Naive B cell (primary cell): ENCODE data around the gene FILIP1. TPM values are rescaled to one million over a fixed set of nuclear protein-coding genes. Genes with fewer than 3 reads are reported as not detected.

Experiments used
- ATAC-seq, 2 donors: fragments of 150-1000 bp; cut with Tn5 transposase; 2 replicates each; pipeline ENCODE4 v1.10.0; 2021; ENCODE audit warnings: low read depth in 2 of 2, mild to moderate bottlenecking in 2 of 2, moderate library complexity in 2 of 2
- DNase-seq: peaks from one replicate; pipeline ENCODE4 v3.0.0; 2022
- H3K27ac Mint-ChIP-seq, 6 donors: one replicate each; pipeline ENCODE4 v1.8.0; 2020 to 2022; ENCODE audit warnings: mild to moderate bottlenecking in 6 of 6, mixed read lengths in 6 of 6, moderate library complexity in 5 of 6, inconsistent platforms in 2 of 6
- H3K27me3 Mint-ChIP-seq, 3 donors: one replicate each; pipeline ENCODE4 v1.8.0; 2021 to 2022; ENCODE audit warnings: mixed read lengths in 3 of 3, mild to moderate bottlenecking in 1 of 3
- H3K36me3 Mint-ChIP-seq, 2 donors: one replicate each; pipeline ENCODE4 v1.8.0; 2020 to 2022; ENCODE audit warnings: mixed read lengths in 2 of 2, inconsistent platforms in 1 of 2, mild to moderate bottlenecking in 1 of 2
- H3K4me1 Mint-ChIP-seq, 3 donors: one replicate each; pipeline ENCODE4 v1.8.0; 2020 to 2022; ENCODE audit warnings: mixed read lengths in 3 of 3, inconsistent platforms in 1 of 3, mild to moderate bottlenecking in 1 of 3, moderate library complexity in 1 of 3
- H3K4me3 Mint-ChIP-seq, 8 donors: one replicate each; pipeline ENCODE4 v1.8.0; 2020 to 2022; ENCODE audit warnings: mild to moderate bottlenecking in 8 of 8, mixed read lengths in 8 of 8, moderate library complexity in 8 of 8, inconsistent platforms in 2 of 8
- H3K9me3 Mint-ChIP-seq, 7 donors: one replicate each; pipeline ENCODE4 v1.8.0; 2020 to 2022; ENCODE audit warnings: mixed read lengths in 7 of 7, mild to moderate bottlenecking in 5 of 7, inconsistent platforms in 2 of 7, moderate library complexity in 1 of 7
- polyA plus RNA-seq, 6 donors: library from polyadenylated mRNA; unstranded; fragments of 300-500 nt; fragmentation: Illumina TruSeq; gene quantifications; one replicate each; pipeline ENCODE4 v1.2.3, GENCODE V29; 2021; ENCODE audit warnings: low read depth in 6 of 6

Gene FILIP1
- polyA plus RNA-seq, 6 donors from 2014 or later: not detected

DNA sequence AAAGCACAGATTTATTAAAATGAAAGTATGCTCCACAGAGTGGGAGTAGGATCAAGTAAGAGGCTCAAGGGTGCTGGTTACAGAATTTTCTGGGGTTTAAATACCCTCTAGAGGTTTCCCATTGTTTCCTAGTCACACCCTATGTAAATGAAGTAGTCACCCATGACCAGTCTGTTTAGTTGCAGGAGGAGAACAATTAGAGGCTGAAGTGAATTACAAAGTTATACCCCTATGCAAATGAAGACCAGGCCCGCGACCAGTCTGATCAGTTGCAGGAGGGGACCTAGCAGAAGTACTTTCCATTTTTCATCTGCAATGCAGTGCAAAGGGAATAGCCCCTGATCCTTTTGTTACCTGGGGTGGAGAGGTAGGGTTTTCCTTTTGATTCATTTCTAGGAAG is 11.8 kb upstream of the FILIP1 start:
- Mint-ChIP-seq H3K4me1 (no peaks in the 10 kb centered on the region), H3K4me3 (no peak overlapping the region), H3K9me3 (peaks cover 0 to 3% (median 0%) of the 10 kb centered on the region in 7 donors), H3K27me3 (peaks cover 0 to 14% (median 5%) of the 10 kb centered on the region in 3 donors), H3K27ac (no peak overlapping the region), H3K36me3 (no peaks in the 10 kb centered on the region)
- ATAC-seq: no peak
- DNase-seq: no peak

- Mint-ChIP-seq H3K27me3 (peaks cover 0 to 14% (median 5%) of the 10 kb centered on the region in 3 donors), H3K4me1 (no peaks in the 10 kb centered on the region), H3K4me3 (no peak overlapping the region), H3K27ac (no peak overlapping the region), H3K9me3 (peaks cover 0 to 3% (median 0%) of the 10 kb centered on the region in 7 donors), H3K36me3 (no peaks in the 10 kb centered on the region)
- no peak for ATAC-seq
- no peak for DNase-seq
These were observed 11.0 kb upstream of the FILIP1 start for GRCh38 chr6:75504465-75505222.

GRCh38 chr6:75503291-75503690 is 9.7 kb upstream of the FILIP1 start:
- DNase-seq (no peak), ATAC-seq (no peak)
- Mint-ChIP-seq H3K4me3 (no peak overlapping the region), H3K27me3 (peaks cover 0 to 9% (median 5%) of the 10 kb centered on the region in 3 donors), H3K27ac (no peak overlapping the region), H3K4me1 (no peaks in the 10 kb centered on the region), H3K36me3 (no peaks in the 10 kb centered on the region), H3K9me3 (peaks cover 0 to 3% (median 0%) of the 10 kb centered on the region in 7 donors)

DNA sequence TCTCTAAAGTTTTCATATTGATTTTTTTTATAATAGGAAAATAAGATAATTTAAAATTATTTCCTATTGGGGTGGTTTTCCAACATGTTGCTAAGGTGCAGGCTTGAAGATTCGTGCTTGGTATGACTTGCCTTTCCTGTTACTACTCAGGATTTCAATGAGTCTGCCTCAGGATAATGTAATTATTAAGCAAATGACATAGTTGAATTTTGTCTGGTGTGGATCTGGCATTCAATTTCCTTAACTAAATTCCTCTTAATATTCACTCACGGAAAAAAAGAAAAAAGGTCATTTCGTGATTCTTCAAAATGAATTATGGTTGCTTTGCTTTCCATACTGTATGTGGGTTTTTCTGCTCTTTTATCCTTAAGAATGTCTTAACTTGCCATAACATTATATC is 9.3 kb upstream of the FILIP1 start:
- Mint-ChIP-seq H3K27me3 (peaks cover 0 to 9% (median 6%) of the 10 kb centered on the region in 3 donors), H3K9me3 (peaks cover 0 to 3% (median 0%) of the 10 kb centered on the region in 7 donors), H3K4me3 (no peak overlapping the region), H3K4me1 (no peaks in the 10 kb centered on the region), H3K27ac (no peak overlapping the region), H3K36me3 (no peaks in the 10 kb centered on the region)
- ATAC-seq: no peak
- DNase-seq: no peak

GRCh38 chr6:75501756-75502155 is 8.2 kb upstream of the FILIP1 start:
- Mint-ChIP-seq H3K9me3 (peaks cover 0 to 2% (median 0%) of the 10 kb centered on the region in 7 donors), H3K36me3 (no peaks in the 10 kb centered on the region), H3K27me3 (peaks cover 0 to 10% (median 4%) of the 10 kb centered on the region in 3 donors), H3K4me1 (no peaks in the 10 kb centered on the region), H3K27ac (no peak overlapping the region), H3K4me3 (no peak overlapping the region)
- ATAC-seq (no peak), DNase-seq (no peak)

DNA sequence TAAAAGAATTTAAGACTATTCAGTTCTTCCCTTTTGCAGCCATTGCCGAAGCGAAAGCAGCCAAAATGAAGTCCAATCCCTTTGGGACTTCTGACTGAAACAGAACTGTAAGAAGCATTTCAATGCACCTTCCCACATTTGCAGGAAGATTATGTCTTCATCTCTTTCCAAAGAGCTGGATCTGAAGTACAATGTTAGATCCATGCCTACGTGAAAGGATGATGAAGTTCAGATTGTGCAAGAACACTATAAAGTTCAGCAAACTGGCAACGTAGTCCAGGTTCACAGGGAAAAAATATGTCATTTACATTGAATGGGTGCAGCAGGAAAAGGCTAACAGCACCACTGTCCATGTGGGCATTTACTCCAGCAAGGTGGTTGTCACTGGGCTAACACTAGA is 6.0 kb upstream of the FILIP1 start:
- ATAC-seq (no peak), DNase-seq (no peak)
- H3K4me1 Mint-ChIP-seq: no peaks in the 10 kb centered on the region
- no peak overlapping the region for H3K27ac Mint-ChIP-seq
- no peaks in the 10 kb centered on the region for H3K36me3 Mint-ChIP-seq
- no peaks in the 10 kb centered on the region for H3K9me3 Mint-ChIP-seq
- no peak overlapping the region for H3K4me3 Mint-ChIP-seq
- peaks cover 14 to 17% (median 17%) of the 10 kb centered on the region in 3 donors for H3K27me3 Mint-ChIP-seq

GRCh38 chr6:75498862-75499261 is 5.3 kb upstream of the FILIP1 start:
- H3K4me1 Mint-ChIP-seq: no peaks in the 10 kb centered on the region
- H3K36me3 Mint-ChIP-seq: no peaks in the 10 kb centered on the region
- DNase-seq (no peak), ATAC-seq (no peak)
- H3K4me3 Mint-ChIP-seq: no peak overlapping the region
- H3K27ac Mint-ChIP-seq: no peak overlapping the region
- H3K27me3 Mint-ChIP-seq: peaks cover 14 to 24% (median 21%) of the 10 kb centered on the region in 3 donors
- no peaks in the 10 kb centered on the region for H3K9me3 Mint-ChIP-seq

DNA sequence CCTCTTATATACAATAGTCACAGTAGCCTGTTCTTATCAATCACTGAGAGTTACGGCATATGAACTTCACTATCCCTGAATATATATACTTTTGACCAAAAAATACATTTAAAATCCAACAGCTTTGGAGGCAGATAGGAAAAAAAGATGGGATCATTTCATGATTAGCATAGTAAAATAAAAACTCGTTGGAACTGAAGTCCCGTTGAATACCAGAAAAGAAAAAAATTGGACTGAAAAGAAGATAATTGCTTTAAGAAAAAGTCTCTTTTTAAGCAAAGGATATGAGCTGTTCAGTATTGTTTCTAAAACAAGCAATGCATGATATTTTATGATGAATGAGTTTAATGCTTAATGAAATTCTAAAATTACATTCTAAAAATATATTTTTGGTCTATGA is 4.4 kb upstream of the FILIP1 start:
- no peak overlapping the region for H3K4me3 Mint-ChIP-seq
- H3K4me1 Mint-ChIP-seq: no peaks in the 10 kb centered on the region
- no peaks in the 10 kb centered on the region for H3K9me3 Mint-ChIP-seq
- no peak for ATAC-seq
- H3K36me3 Mint-ChIP-seq: no peaks in the 10 kb centered on the region
- no peak overlapping the region for H3K27ac Mint-ChIP-seq
- DNase-seq: no peak
- H3K27me3 Mint-ChIP-seq: peaks cover 14 to 33% (median 26%) of the 10 kb centered on the region in 3 donors

DNA sequence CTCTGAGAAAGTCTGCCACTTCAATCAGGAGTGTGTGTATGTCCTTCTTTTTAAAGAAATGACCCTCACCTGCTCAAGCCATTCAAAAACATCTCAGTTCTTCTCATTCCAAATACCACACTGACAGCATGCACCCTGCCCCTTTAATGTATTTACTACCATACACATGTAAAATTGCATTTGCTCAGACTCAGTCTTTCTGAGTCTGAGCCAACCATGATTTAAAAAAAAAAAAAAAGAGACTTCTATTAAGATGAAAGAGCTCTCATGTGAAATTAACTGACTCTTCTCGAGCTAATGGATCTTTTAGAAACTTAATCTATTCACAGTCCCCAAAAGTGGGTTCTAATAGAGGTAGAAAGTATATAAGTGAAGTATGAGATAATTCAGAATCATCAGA is 1.4 kb upstream of the FILIP1 start:
- no peak overlapping the region for H3K27ac Mint-ChIP-seq
- no peaks in the 10 kb centered on the region for H3K4me1 Mint-ChIP-seq
- H3K36me3 Mint-ChIP-seq: no peaks in the 10 kb centered on the region
- DNase-seq (no peak), ATAC-seq (no peak)
- no peak overlapping the region for H3K4me3 Mint-ChIP-seq
- no peaks in the 10 kb centered on the region for H3K9me3 Mint-ChIP-seq
- H3K27me3 Mint-ChIP-seq: peaks cover 32 to 49% (median 36%) of the 10 kb centered on the region in 3 donors

DNA sequence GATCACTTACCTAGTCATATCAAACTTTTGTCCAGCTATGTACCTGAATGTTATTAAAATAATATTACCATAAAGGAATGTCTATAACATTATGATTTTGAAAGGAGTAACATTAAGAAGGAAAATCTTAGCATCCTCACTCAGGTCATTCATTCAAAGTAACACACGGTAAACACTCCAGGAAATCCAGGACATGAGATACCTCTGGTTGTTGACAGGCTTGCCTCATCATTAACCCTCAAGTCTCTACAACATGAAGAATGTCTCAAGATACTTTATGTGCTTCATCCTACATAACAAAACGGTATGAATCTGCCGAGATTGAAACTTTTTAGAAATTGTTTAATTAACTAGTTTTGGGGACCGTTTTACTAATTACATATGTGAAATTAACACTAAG is 690 bp upstream of the FILIP1 start:
- Mint-ChIP-seq H3K4me1 (no peaks in the 10 kb centered on the region), H3K36me3 (no peaks in the 10 kb centered on the region), H3K27ac (no peak overlapping the region), H3K9me3 (no peaks in the 10 kb centered on the region), H3K27me3 (peaks cover 32 to 49% (median 36%) of the 10 kb centered on the region in 3 donors), H3K4me3 (no peak overlapping the region)
- no peak for DNase-seq
- no peak for ATAC-seq

- H3K27ac Mint-ChIP-seq: no peak overlapping the region
- H3K27me3 Mint-ChIP-seq: peaks cover 32 to 49% (median 36%) of the 10 kb centered on the region in 3 donors
- H3K36me3 Mint-ChIP-seq: no peaks in the 10 kb centered on the region
- ATAC-seq: no peak
- H3K4me1 Mint-ChIP-seq: no peaks in the 10 kb centered on the region
- H3K9me3 Mint-ChIP-seq: no peaks in the 10 kb centered on the region
- no peak overlapping the region for H3K4me3 Mint-ChIP-seq
- no peak for DNase-seq
These were observed 1.0 kb downstream of the FILIP1 start for GRCh38 chr6:75492386-75493153.

- no peaks in the 10 kb centered on the region for H3K4me1 Mint-ChIP-seq
- H3K27ac Mint-ChIP-seq: no peak overlapping the region
These were observed 2.3 kb downstream of the FILIP1 start for GRCh38 chr6:75491291-75491690.

DNA sequence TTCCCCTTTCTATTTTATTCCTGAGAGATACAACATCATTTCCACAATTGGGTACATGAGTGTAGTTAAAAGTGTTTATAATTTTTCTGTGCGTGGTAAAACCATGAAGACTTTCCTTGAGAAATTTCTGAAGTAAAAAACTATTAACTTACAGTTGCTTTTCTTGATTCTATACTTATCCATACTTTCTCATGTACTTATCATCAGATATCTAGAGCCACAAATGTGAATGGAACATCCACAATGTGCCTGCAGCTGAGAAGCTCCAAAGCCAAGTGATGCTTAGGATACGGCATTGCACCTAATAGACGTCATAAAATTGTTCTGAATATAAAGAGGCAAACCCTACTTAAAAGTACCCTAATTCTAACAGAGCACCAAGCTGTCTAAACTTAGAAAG is 2.9 kb downstream of the FILIP1 start:
- H3K36me3 Mint-ChIP-seq: no peaks in the 10 kb centered on the region
- DNase-seq (no peak), ATAC-seq (no peak)
- no peaks in the 10 kb centered on the region for H3K9me3 Mint-ChIP-seq
- H3K4me1 Mint-ChIP-seq: no peaks in the 10 kb centered on the region
- H3K27me3 Mint-ChIP-seq: peaks cover 33 to 47% (median 34%) of the 10 kb centered on the region in 3 donors
- H3K27ac Mint-ChIP-seq: no peak overlapping the region
- H3K4me3 Mint-ChIP-seq: no peak overlapping the region

More at GRCh38 chr6:75491291-75491690, 2.3 kb downstream of the FILIP1 start:
- Mint-ChIP-seq H3K27me3 (peaks cover 35 to 47% (median 36%) of the 10 kb centered on the region in 3 donors), H3K36me3 (no peaks in the 10 kb centered on the region), H3K9me3 (no peaks in the 10 kb centered on the region), H3K4me3 (no peak overlapping the region)
- no peak for ATAC-seq
- no peak for DNase-seq

DNA sequence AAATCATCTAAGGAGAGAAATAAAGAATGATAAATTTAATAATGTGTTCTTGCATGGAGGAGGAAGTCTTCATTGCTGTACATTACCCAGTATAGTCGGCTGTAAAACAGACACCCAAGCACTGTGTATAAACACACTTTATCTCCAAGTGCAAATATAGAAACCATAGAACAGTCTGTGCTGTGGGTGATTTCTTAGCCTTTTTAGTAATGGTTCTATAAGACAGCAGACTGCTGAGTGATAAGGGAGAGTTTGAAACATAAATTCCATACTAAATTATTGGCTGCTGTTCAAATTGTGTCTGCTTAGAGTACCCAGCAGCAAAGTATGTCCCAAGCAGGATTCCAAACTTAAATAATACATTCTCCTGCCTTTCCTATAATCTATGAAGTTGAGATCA is 4.6 kb downstream of the FILIP1 start:
- ATAC-seq: no peak
- no peak for DNase-seq

More for the DNA sequence above, 4.6 kb downstream of the FILIP1 start:
- Mint-ChIP-seq H3K27ac (no peak overlapping the region), H3K4me3 (no peak overlapping the region), H3K9me3 (no peaks in the 10 kb centered on the region), H3K4me1 (no peaks in the 10 kb centered on the region), H3K36me3 (no peaks in the 10 kb centered on the region), H3K27me3 (peaks cover 21 to 35% (median 33%) of the 10 kb centered on the region in 3 donors)
